ENCODE data around the gene HNF4A. TPM values are rescaled to one million over a fixed set of nuclear protein-coding genes. Genes with fewer than 3 reads are reported as not detected.

Gene HNF4A
- total and polyA plus RNA-seq, 2 of the 13 experiments (the other 11 are each of a cell fraction or from before 2014, with no cell fraction given), result 80.9 to 169 TPM

- 0 out of 2 replicates have a peak, but pooled peaks have one; percentile 32 for TF ChIP-seq SPEN (CRISPR knock-in tag; IDR thresholded peaks at IDR 0.05; ENCODE audit: low read depth)
- TF ChIP-seq EP300 (IDR thresholded peaks at IDR 0.05; ENCODE audit: low read depth in 2 of 2, low read length in 2 of 2), result no peak
- peak; percentile 24; the same call in 1 of the 2 replicates for TF ChIP-seq EP300 (CRISPR knock-in tag; IDR thresholded peaks at IDR 0.05; ENCODE audit: borderline replicate concordance)
- peak; percentile 15 for TF ChIP-seq XRCC5 (optimal IDR thresholded peaks at IDR 0.05; ENCODE audit: low read length)
- TF ChIP-seq ZSCAN12 (CRISPR knock-in tag; IDR thresholded peaks at IDR 0.05), result no peak
- TF ChIP-seq ZNF383 (CRISPR knock-in tag; IDR thresholded peaks at IDR 0.05; ENCODE audit: borderline replicate concordance), result no peak
- no peak for TF ChIP-seq ARNT2 (CRISPR knock-in tag; IDR thresholded peaks at IDR 0.05; ENCODE audit: low read depth)
- no peak for TF ChIP-seq BCLAF1 (IDR thresholded peaks at IDR 0.05)
- TF ChIP-seq, protein P1, sequence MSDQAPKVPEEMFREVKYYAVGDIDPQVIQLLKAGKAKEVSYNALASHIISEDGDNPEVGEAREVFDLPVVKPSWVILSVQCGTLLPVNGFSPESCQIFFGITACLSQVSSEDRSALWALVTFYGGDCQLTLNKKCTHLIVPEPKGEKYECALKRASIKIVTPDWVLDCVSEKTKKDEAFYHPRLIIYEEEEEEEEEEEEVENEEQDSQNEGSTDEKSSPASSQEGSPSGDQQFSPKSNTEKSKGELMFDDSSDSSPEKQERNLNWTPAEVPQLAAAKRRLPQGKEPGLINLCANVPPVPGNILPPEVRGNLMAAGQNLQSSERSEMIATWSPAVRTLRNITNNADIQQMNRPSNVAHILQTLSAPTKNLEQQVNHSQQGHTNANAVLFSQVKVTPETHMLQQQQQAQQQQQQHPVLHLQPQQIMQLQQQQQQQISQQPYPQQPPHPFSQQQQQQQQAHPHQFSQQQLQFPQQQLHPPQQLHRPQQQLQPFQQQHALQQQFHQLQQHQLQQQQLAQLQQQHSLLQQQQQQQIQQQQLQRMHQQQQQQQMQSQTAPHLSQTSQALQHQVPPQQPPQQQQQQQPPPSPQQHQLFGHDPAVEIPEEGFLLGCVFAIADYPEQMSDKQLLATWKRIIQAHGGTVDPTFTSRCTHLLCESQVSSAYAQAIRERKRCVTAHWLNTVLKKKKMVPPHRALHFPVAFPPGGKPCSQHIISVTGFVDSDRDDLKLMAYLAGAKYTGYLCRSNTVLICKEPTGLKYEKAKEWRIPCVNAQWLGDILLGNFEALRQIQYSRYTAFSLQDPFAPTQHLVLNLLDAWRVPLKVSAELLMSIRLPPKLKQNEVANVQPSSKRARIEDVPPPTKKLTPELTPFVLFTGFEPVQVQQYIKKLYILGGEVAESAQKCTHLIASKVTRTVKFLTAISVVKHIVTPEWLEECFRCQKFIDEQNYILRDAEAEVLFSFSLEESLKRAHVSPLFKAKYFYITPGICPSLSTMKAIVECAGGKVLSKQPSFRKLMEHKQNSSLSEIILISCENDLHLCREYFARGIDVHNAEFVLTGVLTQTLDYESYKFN (CRISPR knock-in tag; conservative IDR thresholded peaks at IDR 0.05), result peak; percentile 17; the same call in 1 of the 2 replicates
- TF ChIP-seq NR2F2 (IDR thresholded peaks at IDR 0.05; ENCODE audit: borderline replicate concordance, low read depth), result no peak
- TF ChIP-seq DNMT1 (CRISPR knock-in tag; IDR thresholded peaks at IDR 0.05), result no peak
- TF ChIP-seq ZNF776 (CRISPR knock-in tag; IDR thresholded peaks at IDR 0.05), result no peak
- TF ChIP-seq RXRA (CRISPR knock-in tag; IDR thresholded peaks at IDR 0.05), result no peak
- TF ChIP-seq ZKSCAN1 (IDR thresholded peaks at IDR 0.05; ENCODE audit: low read length), result peak; percentile 85
- TF ChIP-seq KLF11 (CRISPR knock-in tag; IDR thresholded peaks at IDR 0.05), result no peak
- peak; percentile 71; the same call in 1 of the 2 replicates for TF ChIP-seq EEA1 (CRISPR knock-in tag; IDR thresholded peaks at IDR 0.05; ENCODE audit: borderline replicate concordance)
- no peak for TF ChIP-seq SOX13 (IDR thresholded peaks at IDR 0.05)
- no peak for TF ChIP-seq SOX13 (CRISPR knock-in tag; conservative IDR thresholded peaks at IDR 0.05 in 1 of 2, IDR thresholded peaks at IDR 0.05 in 1 of 2)
- TF ChIP-seq PHF8 (CRISPR knock-in tag; IDR thresholded peaks at IDR 0.05), result 0 out of 2 replicates have a peak, but pooled peaks have one; percentile 30
- TF ChIP-seq CEBPB (IDR thresholded peaks at IDR 0.05; ENCODE audit: borderline replicate concordance, low read depth, low read length), result peak; percentile 95
- TF ChIP-seq STAT6 (CRISPR knock-in tag; IDR thresholded peaks at IDR 0.05; ENCODE audit: borderline replicate concordance), result no peak
Observed at GRCh38 chr20:44442298-44443070, 87.0 kb downstream of the HNF4A start (continued).
